ENCODE results near the gene PIP4K2C.
"Not testable (repeated sequence)": the region's sequence is repeated elsewhere in the genome, so short reads cannot be mapped to it uniquely, and the experiment has no call there.

PIP4K2C gene

GRCh38 chr12:57641699-57642442 is 50.9 kb downstream of the PIP4K2C start:
- DNase-seq: no peak

GRCh38 chr12:57645990-57646658 is 55.1 kb downstream of the PIP4K2C start:
- DNase-seq: not testable (repeated sequence)

GRCh38 chr12:57646659-57647049 is 55.7 kb downstream of the PIP4K2C start:
- DNase-seq: not testable (repeated sequence)
